CD4-positive, alpha-beta memory T cell (primary cell): ENCODE results near the gene HOXC4. TPM values are rescaled to one million over a fixed set of nuclear protein-coding genes. Genes with fewer than 3 reads are reported as not detected.
A peak's percentile ranks its signal among the peaks of the same experiment; 100 is the strongest.

ENCODE experiments used
- CTCF ChIA-PET: fragments of 350-600 bp; sonication (Branson Sonifier 250); formaldehyde crosslinking; loops from one replicate; lab custom pipeline; 2021; ENCODE audit warnings: inconsistent platforms; ENCODE audit not compliant: partially characterized antibody; lab: Charles Lee
- POLR2A ChIA-PET: fragments of 350-600 bp; sonication (Branson Sonifier 250); formaldehyde crosslinking; loops from one replicate; lab custom pipeline; 2021; ENCODE audit not compliant: partially characterized antibody; lab: Charles Lee
- DNase-seq, 5 donors: peaks; one replicate each; pipeline versions ENCODE4 v3.0.0 to v3.0.0-alpha.2; 2020 to 2022; ENCODE audit warnings: mixed read lengths in 1 of 5
- H3K27ac ChIP-seq: one replicate; pipeline ENCODE4 v1.7.0; 2013; ENCODE audit warnings: low read depth, low read length
- H3K27me3 ChIP-seq: 2 replicates; pipeline ENCODE4 v1.7.0; 2013; ENCODE audit warnings: mild to moderate bottlenecking, low read length, moderate library complexity; ENCODE audit not compliant: insufficient read depth
- H3K36me3 ChIP-seq: 2 replicates; pipeline ENCODE4 v1.7.0; 2013; ENCODE audit warnings: mild to moderate bottlenecking, low read length, moderate library complexity; ENCODE audit not compliant: insufficient read depth
- H3K4me1 ChIP-seq: 2 replicates; pipeline ENCODE4 v1.7.0; 2013; ENCODE audit warnings: mild to moderate bottlenecking, low read length, moderate library complexity; ENCODE audit not compliant: insufficient read depth
- H3K4me3 ChIP-seq, 2 donors: one replicate each; pipeline ENCODE4 v1.7.0; 2013; ENCODE audit warnings: low read length in 2 of 2, mild to moderate bottlenecking in 1 of 2
- H3K9me3 ChIP-seq, 2 donors: one replicate each; pipeline ENCODE4 v1.7.0; 2013; ENCODE audit warnings: low read length in 2 of 2, control low read depth in 1 of 2; ENCODE audit not compliant: control insufficient read depth in 1 of 2
- H3K27ac Mint-ChIP-seq, 7 donors: one replicate each; pipeline ENCODE4 v1.8.0; 2020 to 2021; ENCODE audit warnings: mixed read lengths in 7 of 7, mild to moderate bottlenecking in 6 of 7, inconsistent platforms in 3 of 7, moderate library complexity in 3 of 7
- H3K27me3 Mint-ChIP-seq, 2 donors: one replicate each; pipeline ENCODE4 v1.8.0; 2020 to 2021; ENCODE audit warnings: mixed read lengths in 2 of 2
- H3K36me3 Mint-ChIP-seq, 2 donors: one replicate each; pipeline ENCODE4 v1.8.0; 2020 to 2021; ENCODE audit warnings: mixed read lengths in 2 of 2, inconsistent platforms in 1 of 2, mild to moderate bottlenecking in 1 of 2
- H3K4me1 Mint-ChIP-seq, 4 donors: one replicate each; pipeline ENCODE4 v1.8.0; 2020 to 2021; ENCODE audit warnings: mixed read lengths in 4 of 4, mild to moderate bottlenecking in 1 of 4
- H3K4me3 Mint-ChIP-seq, 8 donors: one replicate each; pipeline ENCODE4 v1.8.0; 2020 to 2021; ENCODE audit warnings: mixed read lengths in 8 of 8, mild to moderate bottlenecking in 7 of 8, moderate library complexity in 6 of 8, inconsistent platforms in 3 of 8
- H3K9me3 Mint-ChIP-seq, 8 donors: one replicate each; pipeline ENCODE4 v1.8.0; 2020 to 2021; ENCODE audit warnings: mixed read lengths in 8 of 8, mild to moderate bottlenecking in 5 of 8, inconsistent platforms in 3 of 8, moderate library complexity in 1 of 8
- intact Hi-C: fragments of 100-400 bp; cut with micrococcal nuclease; formaldehyde crosslinking; loops from one replicate; pipeline ENCODE4 v1.15.1; 2023
- polyA plus RNA-seq, 2 donors: library from polyadenylated mRNA; unstranded; fragments of 300-500 nt; fragmentation: Illumina TruSeq; gene quantifications; one replicate each; pipeline ENCODE4 v1.2.3, GENCODE V29; 2021
- total RNA-seq, 2 experiments: library from RNA; stranded (reverse); gene quantifications; one replicate each; pipeline ENCODE4 v1.2.3, GENCODE V29; 2021

HOXC4 gene
- total and polyA plus RNA-seq, 4 experiments from 2014 or later, result not detected

DNA sequence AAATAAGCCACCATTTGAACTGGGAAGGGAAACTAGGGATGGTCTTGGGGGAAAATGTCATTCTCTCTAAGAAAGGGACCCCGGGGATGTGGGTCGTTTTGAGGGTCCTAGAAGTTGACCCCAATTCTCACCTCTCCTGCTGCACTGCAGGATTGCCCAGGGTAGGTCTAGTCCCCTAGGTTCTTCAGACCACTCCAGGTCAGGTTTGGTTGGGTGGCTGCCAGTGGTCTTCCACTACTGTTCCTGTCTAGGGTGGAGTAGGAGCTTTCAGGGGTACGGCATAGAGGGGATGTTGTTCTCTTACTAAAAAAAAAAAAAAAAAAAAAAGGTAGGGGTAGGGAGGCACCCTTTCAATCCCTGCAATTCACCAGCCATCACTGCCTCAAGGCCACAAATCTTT is 37.6 kb upstream of the HOXC4 start:
- H3K36me3 ChIP-seq, result no peaks in the 10 kb centered on the region
- H3K4me3 ChIP-seq, result no peak overlapping the region
- no peaks in the 10 kb centered on the region for H3K9me3 ChIP-seq
- intact Hi-C loops, result no loop called here
- CTCF ChIA-PET, result interaction anchor here (1.3 to 3.1 kb wide), 4 partner anchors 8 to 198 kb away, joined by 3 to 14 read pairs (median 7); no protein-coding TSS in a partner anchor
- no peak for DNase-seq
- peaks cover 0 to 1% of the 10 kb centered on the region in 2 donors for H3K36me3 Mint-ChIP-seq
- H3K4me1 ChIP-seq, result peaks cover 21% of the 10 kb centered on the region
- peaks cover 45 to 67% of the 10 kb centered on the region in 2 donors for H3K27me3 Mint-ChIP-seq
- H3K4me1 Mint-ChIP-seq, result peaks cover 8 to 35% (median 23%) of the 10 kb centered on the region in 4 donors
- H3K27me3 ChIP-seq, result peaks cover 60% of the 10 kb centered on the region
- peak overlapping the region in 1 of 7 donors; percentile 48 for H3K27ac Mint-ChIP-seq
- H3K4me3 Mint-ChIP-seq, result no peak overlapping the region
- H3K27ac ChIP-seq, result no peak overlapping the region
- peaks cover 0 to 3% (median 0%) of the 10 kb centered on the region in 8 donors for H3K9me3 Mint-ChIP-seq
- POLR2A ChIA-PET, result interaction anchor here (2.5 kb wide), 1 partner anchor 9 kb away, joined by 19 read pairs; the partner anchor contains the start of gene HOXC8

GRCh38 chr12:54016478-54016964 is 37.1 kb upstream of the HOXC4 start:
- no peaks in the 10 kb centered on the region for H3K36me3 ChIP-seq
- H3K27me3 ChIP-seq, result peaks cover 58% of the 10 kb centered on the region
- Mint-ChIP-seq H3K9me3 (peaks cover 0 to 3% (median 0%) of the 10 kb centered on the region in 8 donors), H3K4me1 (peaks cover 6 to 32% (median 19%) of the 10 kb centered on the region in 4 donors), H3K36me3 (peaks cover 0 to 1% of the 10 kb centered on the region in 2 donors), H3K27me3 (peaks cover 44 to 66% of the 10 kb centered on the region in 2 donors), H3K27ac (peak overlapping the region in 2 of 7 donors; percentile 22 to 48), H3K4me3 (peak overlapping the region in 2 of 8 donors; percentile 21 to 31)
- ChIA-PET CTCF (interaction anchor here (1.0 to 3.1 kb wide), 7 partner anchors 9 to 198 kb away, joined by 3 to 14 read pairs (median 8); partner anchors contain the start of gene HOXC5), POLR2A (interaction anchor here (1.2 to 2.5 kb wide), 2 partner anchors 9 to 174 kb away, joined by 4 to 19 read pairs; partner anchors contain the start of gene HOXC8)
- H3K4me3 ChIP-seq, result no peak overlapping the region
- H3K27ac ChIP-seq, result no peak overlapping the region
- DNase-seq, result no peak
- no peaks in the 10 kb centered on the region for H3K9me3 ChIP-seq
- intact Hi-C loops, result no loop called here
- H3K4me1 ChIP-seq, result peaks cover 21% of the 10 kb centered on the region

GRCh38 chr12:54017027-54017788 is 36.4 kb upstream of the HOXC4 start:
- peaks cover 0 to 3% (median 0%) of the 10 kb centered on the region in 8 donors for H3K9me3 Mint-ChIP-seq
- CTCF ChIA-PET, result interaction anchor here (0.7 to 3.1 kb wide), 11 partner anchors 9 to 197 kb away, joined by 3 to 14 read pairs (median 4); partner anchors contain the start of gene HOXC5
- H3K4me1 Mint-ChIP-seq, result peaks cover 6 to 31% (median 17%) of the 10 kb centered on the region in 4 donors
- Histone ChIP-seq H3K9me3 (no peaks in the 10 kb centered on the region), H3K36me3 (no peaks in the 10 kb centered on the region), H3K4me3 (peak overlapping the region; percentile 29 to 68), H3K27ac (no peak overlapping the region), H3K27me3 (peaks cover 64% of the 10 kb centered on the region), H3K4me1 (peaks cover 21% of the 10 kb centered on the region)
- POLR2A ChIA-PET, result interaction anchor here (0.7 to 2.5 kb wide), 5 partner anchors 10 to 173 kb away, joined by 3 to 19 read pairs (median 4); partner anchors contain the start of genes HOXC8, HOXC9 and SMUG1
- H3K4me3 Mint-ChIP-seq, result peak overlapping the region; percentile 74 to 93 (median 86)
- H3K27ac Mint-ChIP-seq, result peak overlapping the region in 6 of 7 donors; percentile 2 to 62 (median 48)
- peaks cover 47 to 67% of the 10 kb centered on the region in 2 donors for H3K27me3 Mint-ChIP-seq
- intact Hi-C loops, result no loop called here
- DNase-seq, result no peak
- peaks cover 0 to 1% of the 10 kb centered on the region in 2 donors for H3K36me3 Mint-ChIP-seq

- peaks cover 0 to 3% (median 0%) of the 10 kb centered on the region in 8 donors for H3K9me3 Mint-ChIP-seq
- H3K27ac Mint-ChIP-seq, result peak overlapping the region in 3 of 7 donors; percentile 37 to 57 (median 49)
Observed at GRCh38 chr12:54017878-54018467, 35.7 kb upstream of the HOXC4 start.

GRCh38 chr12:54018468-54018984 is 35.1 kb upstream of the HOXC4 start:
- peaks cover 6 to 31% (median 17%) of the 10 kb centered on the region in 4 donors for H3K4me1 Mint-ChIP-seq
- peak overlapping the region in 4 of 8 donors; percentile 10 to 89 (median 37) for H3K4me3 Mint-ChIP-seq
- H3K9me3 ChIP-seq, result no peaks in the 10 kb centered on the region
- peaks cover 54% of the 10 kb centered on the region for H3K27me3 ChIP-seq
- H3K27ac ChIP-seq, result no peak overlapping the region
- ChIA-PET POLR2A (interaction anchor here (2.5 kb wide), 1 partner anchor 11 kb away, joined by 19 read pairs; the partner anchor contains the start of gene HOXC8), CTCF (interaction anchor here (1.0 kb wide), 1 partner anchor 12 kb away, joined by 4 read pairs; no protein-coding TSS in a partner anchor)
- H3K27me3 Mint-ChIP-seq, result peaks cover 48 to 66% of the 10 kb centered on the region in 2 donors
- peaks cover 0 to 3% (median 0%) of the 10 kb centered on the region in 8 donors for H3K9me3 Mint-ChIP-seq
- H3K36me3 ChIP-seq, result no peaks in the 10 kb centered on the region
- no peak overlapping the region for H3K27ac Mint-ChIP-seq
- peaks cover 0 to 1% of the 10 kb centered on the region in 2 donors for H3K36me3 Mint-ChIP-seq
- no peak overlapping the region for H3K4me3 ChIP-seq
- intact Hi-C loops, result no loop called here
- DNase-seq, result no peak
- peaks cover 21% of the 10 kb centered on the region for H3K4me1 ChIP-seq

More at GRCh38 chr12:54017878-54018467, 35.7 kb upstream of the HOXC4 start:
- Mint-ChIP-seq H3K4me1 (peaks cover 6 to 31% (median 17%) of the 10 kb centered on the region in 4 donors), H3K27me3 (peaks cover 49 to 66% of the 10 kb centered on the region in 2 donors), H3K4me3 (peak overlapping the region; percentile 74 to 93 (median 86)), H3K36me3 (peaks cover 0 to 1% of the 10 kb centered on the region in 2 donors)
- peaks cover 59% of the 10 kb centered on the region for H3K27me3 ChIP-seq
- intact Hi-C loops, result no loop called here
- POLR2A ChIA-PET, result interaction anchor here (0.7 to 2.5 kb wide), 4 partner anchors 9 to 171 kb away, joined by 3 to 19 read pairs (median 4); partner anchors contain the start of genes HOXC8, HOXC9 and SMUG1
- peak; percentile 66 to 74 (median 68) for DNase-seq
- H3K27ac ChIP-seq, result no peak overlapping the region
- no peaks in the 10 kb centered on the region for H3K36me3 ChIP-seq
- CTCF ChIA-PET, result interaction anchor here (0.7 to 3.1 kb wide), 9 partner anchors 12 to 197 kb away, joined by 3 to 14 read pairs (median 6); no protein-coding TSS in a partner anchor
- H3K4me3 ChIP-seq, result peak overlapping the region; percentile 29 to 68
- H3K4me1 ChIP-seq, result peaks cover 21% of the 10 kb centered on the region
- H3K9me3 ChIP-seq, result no peaks in the 10 kb centered on the region

DNA sequence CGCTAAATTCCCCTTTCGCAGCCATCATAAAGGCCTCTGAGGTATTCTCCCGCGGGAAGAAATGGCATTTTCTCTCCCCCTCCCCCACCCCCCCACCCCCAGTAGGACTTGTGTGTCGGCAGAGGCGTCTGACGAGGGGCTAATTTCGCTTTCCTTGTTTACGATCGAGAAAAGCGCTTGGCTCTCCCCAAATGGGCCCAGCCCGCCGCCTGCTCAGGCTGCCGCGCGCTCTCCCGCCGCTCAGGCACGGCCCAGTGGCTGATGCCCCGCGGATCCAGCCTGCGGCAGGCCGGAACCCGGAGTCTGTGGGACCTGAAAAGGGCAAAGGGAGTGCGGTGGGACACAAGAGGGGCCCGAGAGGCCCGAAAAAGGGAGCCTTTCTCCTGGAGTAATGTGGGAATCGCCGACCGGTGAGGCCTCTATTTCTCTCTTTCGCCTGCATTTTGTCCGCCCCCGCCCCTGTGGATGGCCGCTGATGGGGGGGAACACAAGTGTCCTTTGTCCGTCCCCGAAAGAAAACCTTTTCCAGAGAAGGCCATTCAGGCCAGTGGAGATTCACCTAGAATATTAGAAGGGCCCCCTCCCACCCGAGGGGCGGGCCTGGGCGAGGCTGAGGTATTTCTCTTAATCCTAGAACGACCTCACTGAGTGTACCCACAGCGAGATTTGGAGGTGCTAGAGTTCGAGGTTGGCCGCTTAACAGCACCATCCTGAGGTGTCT is 34.4 kb upstream of the HOXC4 start:
- peaks cover 0 to 1% of the 10 kb centered on the region in 2 donors for H3K36me3 Mint-ChIP-seq
- ChIA-PET CTCF (no interaction called here), POLR2A (no interaction called here)
- peaks cover 6 to 28% (median 17%) of the 10 kb centered on the region in 4 donors for H3K4me1 Mint-ChIP-seq
- Histone ChIP-seq H3K36me3 (no peaks in the 10 kb centered on the region), H3K4me1 (peaks cover 18% of the 10 kb centered on the region), H3K4me3 (no peak overlapping the region), H3K9me3 (no peaks in the 10 kb centered on the region), H3K27me3 (peaks cover 50% of the 10 kb centered on the region), H3K27ac (no peak overlapping the region)
- DNase-seq, result no peak
- intact Hi-C loops, result no loop called here
- H3K27me3 Mint-ChIP-seq, result peaks cover 49 to 69% of the 10 kb centered on the region in 2 donors
- H3K27ac Mint-ChIP-seq, result peak overlapping the region in 1 of 7 donors; percentile 64
- peak overlapping the region in 1 of 8 donors; percentile 36 for H3K4me3 Mint-ChIP-seq
- H3K9me3 Mint-ChIP-seq, result peaks cover 0 to 3% (median 0%) of the 10 kb centered on the region in 8 donors
